ENCODE measurements around the gene MCCC2.
"Not testable (repeated sequence)": the region's sequence is repeated elsewhere in the genome, so short reads cannot be mapped to it uniquely, and the experiment has no call there.

The MCCC2 gene

GRCh38 chr5:71623221-71623794 lies 36.2 kb downstream of the MCCC2 start:
- Mint-ChIP-seq H3K4me1 (peaks cover 2% of the 10 kb centered on the region), H3K27me3 (no peaks in the 10 kb centered on the region), H3K4me3 (no peak overlapping the region), H3K27ac (no peak overlapping the region), H3K36me3 (peaks cover 51% of the 10 kb centered on the region), H3K9me3 (no peaks in the 10 kb centered on the region)
- CTCF ChIA-PET = no interaction called here
- DNase-seq = no peak

GRCh38 chr5:71629950-71630349 lies 42.8 kb downstream of the MCCC2 start:
- Mint-ChIP-seq H3K4me1 (no peaks in the 10 kb centered on the region), H3K9me3 (no peaks in the 10 kb centered on the region), H3K36me3 (peaks cover 34% of the 10 kb centered on the region), H3K27me3 (no peaks in the 10 kb centered on the region), H3K27ac (no peak overlapping the region), H3K4me3 (no peak overlapping the region)
- DNase-seq = no peak
- CTCF ChIA-PET = no interaction called here

- Mint-ChIP-seq H3K4me3 (no peak overlapping the region), H3K27me3 (no peaks in the 10 kb centered on the region), H3K4me1 (no peaks in the 10 kb centered on the region), H3K9me3 (no peaks in the 10 kb centered on the region), H3K27ac (no peak overlapping the region), H3K36me3 (peaks cover 33% of the 10 kb centered on the region)
- no peak for DNase-seq
- CTCF ChIA-PET = no interaction called here
Measured at GRCh38 chr5:71631070-71631469, 43.9 kb downstream of the MCCC2 start.

DNA sequence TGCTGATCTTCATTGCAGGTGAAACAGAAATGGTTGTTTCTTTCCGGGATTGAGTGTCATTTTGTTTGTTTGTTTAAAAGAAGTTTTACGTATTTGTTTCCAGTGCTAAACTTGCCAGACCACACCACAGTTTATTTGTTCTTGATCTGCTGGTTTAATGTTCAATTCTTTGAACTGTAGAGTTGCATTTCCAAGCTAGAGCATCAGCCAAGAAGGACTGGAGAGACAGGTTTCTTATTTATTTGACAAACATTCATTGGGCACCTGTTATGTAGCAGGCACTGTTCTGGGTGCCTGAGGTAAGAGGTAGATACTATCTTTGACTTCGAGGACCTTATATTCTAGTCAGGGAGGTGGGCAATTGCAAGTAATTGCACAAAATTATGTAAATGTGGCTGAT lies 45.0 kb downstream of the MCCC2 start:
- CTCF ChIA-PET = no interaction called here
- H3K36me3 Mint-ChIP-seq = peaks cover 28% of the 10 kb centered on the region
- H3K27ac Mint-ChIP-seq = no peak overlapping the region

GRCh38 chr5:71633255-71634155 lies 46.4 kb downstream of the MCCC2 start:
- no peaks in the 10 kb centered on the region for H3K4me1 Mint-ChIP-seq
- DNase-seq = no peak
- CTCF ChIA-PET = no interaction called here
- H3K36me3 Mint-ChIP-seq = peaks cover 31% of the 10 kb centered on the region
- no peaks in the 10 kb centered on the region for H3K27me3 Mint-ChIP-seq
- no peak overlapping the region for H3K4me3 Mint-ChIP-seq
- no peaks in the 10 kb centered on the region for H3K9me3 Mint-ChIP-seq
- H3K27ac Mint-ChIP-seq = no peak overlapping the region

More for the DNA sequence above, 45.0 kb downstream of the MCCC2 start:
- no peak overlapping the region for H3K4me3 Mint-ChIP-seq
- H3K9me3 Mint-ChIP-seq = no peaks in the 10 kb centered on the region
- DNase-seq = no peak
- no peaks in the 10 kb centered on the region for H3K4me1 Mint-ChIP-seq
- H3K27me3 Mint-ChIP-seq = no peaks in the 10 kb centered on the region

DNA sequence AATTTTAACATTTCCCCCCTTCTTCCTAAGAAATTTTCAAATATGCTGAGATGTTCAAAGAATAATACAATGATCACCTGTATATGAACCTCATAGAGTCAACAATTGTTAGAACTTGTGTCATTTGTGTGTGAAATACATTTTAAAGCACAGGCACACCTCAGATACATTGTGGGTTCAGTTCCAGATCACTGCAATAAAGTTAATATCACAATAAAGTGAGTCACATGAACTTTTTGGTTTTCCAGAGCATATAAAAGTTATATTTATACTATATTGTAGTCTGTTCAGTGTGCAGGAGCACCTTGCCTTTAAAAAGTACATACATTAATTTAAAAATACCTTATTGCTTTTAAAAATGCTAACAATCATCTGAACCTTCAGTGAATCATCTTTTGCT lies 50.0 kb downstream of the MCCC2 start:
- Mint-ChIP-seq H3K9me3 (no peaks in the 10 kb centered on the region), H3K4me1 (no peaks in the 10 kb centered on the region), H3K4me3 (no peak overlapping the region), H3K36me3 (peaks cover 33% of the 10 kb centered on the region), H3K27me3 (no peaks in the 10 kb centered on the region), H3K27ac (no peak overlapping the region)
- no peak for DNase-seq
- CTCF ChIA-PET = no interaction called here

- peaks cover 29% of the 10 kb centered on the region for H3K36me3 Mint-ChIP-seq
- CTCF ChIA-PET = no interaction called here
- H3K4me3 Mint-ChIP-seq = no peak overlapping the region
- no peaks in the 10 kb centered on the region for H3K9me3 Mint-ChIP-seq
- no peaks in the 10 kb centered on the region for H3K4me1 Mint-ChIP-seq
- no peak for DNase-seq
- H3K27me3 Mint-ChIP-seq = no peaks in the 10 kb centered on the region
- no peak overlapping the region for H3K27ac Mint-ChIP-seq
Measured at GRCh38 chr5:71640408-71640807, 53.3 kb downstream of the MCCC2 start.

DNA sequence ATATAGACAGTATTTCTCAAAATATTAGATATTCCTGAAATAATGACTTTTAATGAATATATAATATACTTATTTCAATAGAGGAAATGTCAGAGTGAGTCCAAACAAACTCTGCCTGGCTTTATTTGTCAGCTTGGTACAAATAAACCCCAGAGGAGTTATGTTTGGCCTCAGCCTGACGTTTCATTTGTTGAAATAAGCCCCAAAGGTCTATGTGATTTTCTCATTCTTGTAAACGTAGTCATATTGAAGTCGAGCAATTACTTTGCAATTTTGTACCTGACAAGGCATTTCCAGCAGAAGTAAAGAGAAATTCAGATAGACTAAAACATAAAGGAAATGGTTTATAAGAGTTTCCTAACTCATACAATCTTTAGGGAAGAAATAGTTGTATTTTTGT lies 57.9 kb downstream of the MCCC2 start:
- no peaks in the 10 kb centered on the region for H3K9me3 Mint-ChIP-seq
- no peaks in the 10 kb centered on the region for H3K4me1 Mint-ChIP-seq
- H3K36me3 Mint-ChIP-seq = peaks cover 40% of the 10 kb centered on the region
- no peaks in the 10 kb centered on the region for H3K27me3 Mint-ChIP-seq
- no peak overlapping the region for H3K27ac Mint-ChIP-seq
- H3K4me3 Mint-ChIP-seq = no peak overlapping the region
- CTCF ChIA-PET = no interaction called here
- DNase-seq = no peak

DNA sequence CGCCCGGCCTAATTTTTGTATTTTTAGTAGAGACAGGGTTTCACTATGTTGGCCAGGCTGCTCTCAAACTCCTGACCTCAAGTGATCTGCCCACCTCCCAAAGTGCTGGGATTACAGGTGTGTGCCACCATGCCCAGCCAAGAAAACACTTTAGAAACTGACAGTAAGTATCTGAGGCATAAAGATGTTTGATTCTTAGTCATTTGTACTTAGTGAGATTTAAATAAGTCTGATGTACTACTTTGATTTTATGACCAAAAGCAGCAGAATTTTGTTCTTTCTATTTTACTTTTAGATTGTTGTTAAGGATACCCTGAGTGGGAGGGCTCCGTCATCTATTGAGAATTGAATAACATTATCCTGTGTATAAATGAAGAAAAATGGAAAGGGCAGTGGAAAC lies 63.8 kb downstream of the MCCC2 start:
- H3K9me3 Mint-ChIP-seq, H3K4me3 Mint-ChIP-seq, DNase-seq, CTCF ChIA-PET, H3K27ac Mint-ChIP-seq, H3K27me3 Mint-ChIP-seq: not testable (repeated sequence)
- H3K4me1 Mint-ChIP-seq = peaks cover 11% of the 10 kb centered on the region
- H3K36me3 Mint-ChIP-seq = peaks cover 57% of the 10 kb centered on the region

- Mint-ChIP-seq H3K27me3 (no peaks in the 10 kb centered on the region), H3K36me3 (peaks cover 55% of the 10 kb centered on the region), H3K9me3 (no peaks in the 10 kb centered on the region), H3K27ac (no peak overlapping the region), H3K4me3 (no peak overlapping the region), H3K4me1 (peaks cover 11% of the 10 kb centered on the region)
- CTCF ChIA-PET = no interaction called here
- DNase-seq = peak; percentile 26
Measured at GRCh38 chr5:71651579-71651978, 64.4 kb downstream of the MCCC2 start.

- CTCF ChIA-PET = interaction anchor here (1.3 kb wide), 1 partner anchor 45 kb away, joined by 4 read pairs; no protein-coding TSS in a partner anchor
- peaks cover 11% of the 10 kb centered on the region for H3K4me1 Mint-ChIP-seq
- H3K4me3 Mint-ChIP-seq = no peak overlapping the region
- no peaks in the 10 kb centered on the region for H3K9me3 Mint-ChIP-seq
- DNase-seq = no peak
- H3K27me3 Mint-ChIP-seq = no peaks in the 10 kb centered on the region
- peaks cover 59% of the 10 kb centered on the region for H3K36me3 Mint-ChIP-seq
- H3K27ac Mint-ChIP-seq = no peak overlapping the region
Measured at GRCh38 chr5:71652349-71652748, 65.2 kb downstream of the MCCC2 start.

DNA sequence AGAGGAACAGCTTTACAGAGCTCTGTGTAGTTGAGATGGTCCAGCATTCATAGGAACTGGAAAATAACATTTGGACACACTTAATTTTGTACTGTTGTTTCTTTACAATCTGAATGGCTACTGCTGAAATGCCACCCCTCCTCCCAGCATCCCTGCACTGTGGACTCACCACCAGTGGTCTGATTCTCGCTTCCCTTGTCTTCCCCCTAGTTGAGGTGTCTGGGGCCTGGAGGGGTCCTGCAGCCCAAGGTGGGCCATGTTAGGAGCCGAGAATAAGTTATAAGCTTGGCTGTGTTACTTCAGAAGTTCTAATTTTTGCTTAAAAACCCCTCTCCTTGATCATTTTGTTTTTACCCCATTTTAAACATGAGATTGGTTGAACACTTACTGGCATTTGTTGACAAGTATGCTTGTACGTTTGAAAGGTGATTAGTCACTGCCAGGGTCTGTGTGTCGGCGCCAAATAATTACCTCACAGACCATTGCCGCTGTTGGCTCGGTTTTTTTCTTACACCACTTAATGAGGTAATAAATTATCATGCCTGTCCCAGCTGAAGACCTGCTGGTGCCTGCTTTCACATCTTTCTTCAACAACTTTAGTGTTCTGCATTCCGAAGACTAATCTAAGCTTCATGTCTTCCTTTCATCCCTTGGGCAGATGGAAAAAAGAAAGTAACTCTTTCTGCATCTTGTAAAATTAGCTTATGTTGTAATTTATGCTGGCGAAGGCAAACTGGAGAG lies 65.8 kb downstream of the MCCC2 start:
- CTCF ChIA-PET = interaction anchor here (1.3 kb wide), 1 partner anchor 45 kb away, joined by 4 read pairs; no protein-coding TSS in a partner anchor
- H3K36me3 Mint-ChIP-seq = peaks cover 59% of the 10 kb centered on the region

DNA sequence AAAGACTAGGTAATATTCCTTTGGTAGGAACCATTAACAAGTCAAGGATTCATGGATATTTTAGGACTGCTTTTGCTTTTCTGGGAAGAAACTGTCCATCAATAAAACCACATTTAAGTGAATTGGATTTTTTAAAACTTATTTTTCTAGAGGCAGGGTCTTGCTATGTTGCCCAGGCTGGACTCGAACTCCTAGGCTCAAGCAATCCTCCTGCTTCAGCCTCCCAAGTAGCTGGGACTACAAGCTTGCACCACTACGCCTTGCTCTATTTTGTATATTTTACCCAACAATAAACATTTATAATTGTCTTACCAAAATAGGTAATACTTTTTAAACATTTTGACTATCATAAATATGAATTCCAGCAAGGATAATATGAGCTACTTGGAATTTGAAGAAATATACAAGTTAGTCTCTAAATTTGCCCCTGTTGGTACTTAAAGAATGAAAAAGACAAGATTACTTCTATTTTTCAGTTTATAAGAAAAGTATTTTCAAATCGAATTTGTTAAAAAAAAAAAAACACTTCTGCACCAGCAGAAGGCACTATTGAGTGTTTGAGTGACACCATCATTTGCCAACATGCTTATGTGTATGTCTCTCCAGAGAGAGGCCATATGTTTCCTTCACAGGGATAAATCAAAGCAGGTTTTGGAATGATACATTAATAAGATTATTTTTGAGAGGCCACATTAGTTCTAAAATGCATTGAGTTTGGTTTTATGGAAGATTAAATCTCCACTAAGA lies 71.9 kb downstream of the MCCC2 start:
- H3K4me1 Mint-ChIP-seq = no peaks in the 10 kb centered on the region
- no peak overlapping the region for H3K4me3 Mint-ChIP-seq
- no peak overlapping the region for H3K27ac Mint-ChIP-seq
- CTCF ChIA-PET = no interaction called here
- H3K36me3 Mint-ChIP-seq = peaks cover 25% of the 10 kb centered on the region
- H3K27me3 Mint-ChIP-seq = no peaks in the 10 kb centered on the region
- DNase-seq = no peak
- no peaks in the 10 kb centered on the region for H3K9me3 Mint-ChIP-seq

More for the DNA sequence above, 65.8 kb downstream of the MCCC2 start:
- H3K4me1 Mint-ChIP-seq = peaks cover 11% of the 10 kb centered on the region
- H3K27ac Mint-ChIP-seq = no peak overlapping the region
- no peaks in the 10 kb centered on the region for H3K9me3 Mint-ChIP-seq
- no peak overlapping the region for H3K4me3 Mint-ChIP-seq
- no peaks in the 10 kb centered on the region for H3K27me3 Mint-ChIP-seq
- DNase-seq = no peak

DNA sequence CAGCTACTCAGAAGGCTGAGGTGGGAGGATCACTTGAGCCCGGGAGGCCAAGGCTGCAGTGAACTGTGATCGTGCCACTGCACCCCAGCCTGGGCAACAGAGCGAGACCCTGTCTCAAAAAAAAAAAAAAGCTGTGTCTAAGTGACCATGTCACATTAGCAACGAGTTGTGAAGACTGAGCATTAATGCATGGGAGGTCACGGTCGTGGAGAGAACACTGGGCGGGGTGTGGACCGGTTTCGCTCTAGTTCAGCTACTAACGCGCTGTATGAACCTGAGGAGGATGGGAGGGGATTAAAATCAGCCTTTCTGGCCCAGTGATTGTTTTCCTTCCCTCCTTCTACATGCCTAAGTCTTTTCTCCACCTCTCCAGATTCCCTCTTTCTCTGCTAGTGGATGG lies 75.2 kb downstream of the MCCC2 start:
- peaks cover 3% of the 10 kb centered on the region for H3K27me3 Mint-ChIP-seq
- H3K4me3 Mint-ChIP-seq = no peak overlapping the region
- H3K27ac Mint-ChIP-seq = no peak overlapping the region
- peaks cover 11% of the 10 kb centered on the region for H3K36me3 Mint-ChIP-seq
- DNase-seq = no peak
- CTCF ChIA-PET = no interaction called here
- no peaks in the 10 kb centered on the region for H3K9me3 Mint-ChIP-seq
- H3K4me1 Mint-ChIP-seq = no peaks in the 10 kb centered on the region
